ENCODE results near the gene CAPNS2. TPM values are rescaled to one million over a fixed set of nuclear protein-coding genes. Genes with fewer than 3 reads are reported as not detected.

The CAPNS2 gene
- total RNA-seq, 1 donor from 2014 or later, result 3.4 TPM

GRCh38 chr16:55575496-55575895 lies 9.0 kb downstream of the CAPNS2 start:
- Mint-ChIP-seq H3K4me1 (ENCODE audit: low read depth, unreplicated experiment) (peaks cover 4% of the 10 kb centered on the region), H3K4me3 (ENCODE audit: unreplicated experiment) (no peak overlapping the region), H3K36me3 (ENCODE audit: low read depth, unreplicated experiment) (peaks cover 10% of the 10 kb centered on the region), H3K27ac (ENCODE audit: unreplicated experiment) (no peak overlapping the region), H3K9me3 (ENCODE audit: unreplicated experiment) (no peaks in the 10 kb centered on the region), H3K27me3 (ENCODE audit: low read depth, unreplicated experiment) (no peaks in the 10 kb centered on the region)
- no peaks in the 10 kb centered on the region for H3K27me3 ChIP-seq (ENCODE audit: insufficient read depth, low read length)
- H2AFZ ChIP-seq (ENCODE audit: low read depth, low read length), result no peak overlapping the region
- H3K9me3 ChIP-seq (ENCODE audit: insufficient read depth, low read depth, low read length), result no peaks in the 10 kb centered on the region
- no peak for FAIRE-seq
- H3K27ac ChIP-seq (ENCODE audit: low read depth, low read length), result no peak overlapping the region
- DNase-seq (ENCODE audit: low read depth), result no peak
- H3K4me3 ChIP-seq (ENCODE audit: insufficient read depth, low read depth, low read length), result no peak overlapping the region
- no peaks in the 10 kb centered on the region for H4K20me1 ChIP-seq (ENCODE audit: insufficient read depth, low read length)
- no peak overlapping the region for H3K9ac ChIP-seq (ENCODE audit: low read length)
- peaks cover 28% of the 10 kb centered on the region for H3K36me3 ChIP-seq (ENCODE audit: insufficient read depth, low read length)
- TF ChIP-seq CTCF (IDR thresholded peaks at IDR 0.05; ENCODE audit: insufficient read depth, low read depth, low read length), result no peak
- TF ChIP-seq EZH2 (IDR thresholded peaks at IDR 0.05; ENCODE audit: insufficient read depth, low read length), result no peak
- H3K79me2 ChIP-seq (ENCODE audit: insufficient read depth, low read length), result no peaks in the 10 kb centered on the region
- H3K4me1 ChIP-seq (ENCODE audit: insufficient read depth, low read length), result no peaks in the 10 kb centered on the region
- H3K4me2 ChIP-seq (ENCODE audit: low read length), result no peak overlapping the region

- no peak overlapping the region for H2AFZ ChIP-seq (ENCODE audit: low read depth, low read length)
- no peaks in the 10 kb centered on the region for H3K4me1 ChIP-seq (ENCODE audit: insufficient read depth, low read length)
- Mint-ChIP-seq H3K36me3 (ENCODE audit: low read depth, unreplicated experiment) (peaks cover 10% of the 10 kb centered on the region), H3K4me1 (ENCODE audit: low read depth, unreplicated experiment) (peaks cover 1% of the 10 kb centered on the region), H3K9me3 (ENCODE audit: unreplicated experiment) (no peaks in the 10 kb centered on the region), H3K27ac (ENCODE audit: unreplicated experiment) (no peak overlapping the region), H3K4me3 (ENCODE audit: unreplicated experiment) (no peak overlapping the region), H3K27me3 (ENCODE audit: low read depth, unreplicated experiment) (no peaks in the 10 kb centered on the region)
- no peak overlapping the region for H3K4me3 ChIP-seq (ENCODE audit: insufficient read depth, low read depth, low read length)
- peaks cover 36% of the 10 kb centered on the region for H3K36me3 ChIP-seq (ENCODE audit: insufficient read depth, low read length)
- no peak overlapping the region for H3K9ac ChIP-seq (ENCODE audit: low read length)
- H3K27ac ChIP-seq (ENCODE audit: low read depth, low read length), result no peak overlapping the region
- H4K20me1 ChIP-seq (ENCODE audit: insufficient read depth, low read length), result no peaks in the 10 kb centered on the region
- H3K79me2 ChIP-seq (ENCODE audit: insufficient read depth, low read length), result no peaks in the 10 kb centered on the region
- TF ChIP-seq CTCF (IDR thresholded peaks at IDR 0.05; ENCODE audit: insufficient read depth, low read depth, low read length) (no peak), EZH2 (IDR thresholded peaks at IDR 0.05; ENCODE audit: insufficient read depth, low read length) (no peak)
- H3K27me3 ChIP-seq (ENCODE audit: insufficient read depth, low read length), result no peaks in the 10 kb centered on the region
- no peaks in the 10 kb centered on the region for H3K9me3 ChIP-seq (ENCODE audit: insufficient read depth, low read depth, low read length)
- H3K4me2 ChIP-seq (ENCODE audit: low read length), result no peak overlapping the region
- FAIRE-seq, result no peak
- DNase-seq (ENCODE audit: low read depth), result no peak
Observed at GRCh38 chr16:55576384-55576783, 9.9 kb downstream of the CAPNS2 start.

GRCh38 chr16:55577887-55578286 lies 11.4 kb downstream of the CAPNS2 start:
- Mint-ChIP-seq H3K4me1 (ENCODE audit: low read depth, unreplicated experiment) (no peaks in the 10 kb centered on the region), H3K4me3 (ENCODE audit: unreplicated experiment) (no peak overlapping the region), H3K27me3 (ENCODE audit: low read depth, unreplicated experiment) (no peaks in the 10 kb centered on the region), H3K27ac (ENCODE audit: unreplicated experiment) (no peak overlapping the region), H3K36me3 (ENCODE audit: low read depth, unreplicated experiment) (peaks cover 11% of the 10 kb centered on the region), H3K9me3 (ENCODE audit: unreplicated experiment) (no peaks in the 10 kb centered on the region)
- FAIRE-seq (no peak), DNase-seq (ENCODE audit: low read depth) (no peak)
- Histone ChIP-seq H3K4me3 (ENCODE audit: insufficient read depth, low read depth, low read length) (no peak overlapping the region), H3K27ac (ENCODE audit: low read depth, low read length) (no peak overlapping the region), H2AFZ (ENCODE audit: low read depth, low read length) (no peak overlapping the region), H3K9ac (ENCODE audit: low read length) (no peak overlapping the region), H3K4me2 (ENCODE audit: low read length) (no peak overlapping the region), H3K27me3 (ENCODE audit: insufficient read depth, low read length) (no peaks in the 10 kb centered on the region), H3K9me3 (ENCODE audit: insufficient read depth, low read depth, low read length) (no peaks in the 10 kb centered on the region), H3K36me3 (ENCODE audit: insufficient read depth, low read length) (peaks cover 38% of the 10 kb centered on the region), H3K4me1 (ENCODE audit: insufficient read depth, low read length) (no peaks in the 10 kb centered on the region), H3K79me2 (ENCODE audit: insufficient read depth, low read length) (no peaks in the 10 kb centered on the region), H4K20me1 (ENCODE audit: insufficient read depth, low read length) (no peaks in the 10 kb centered on the region)
- no peak for TF ChIP-seq EZH2 (IDR thresholded peaks at IDR 0.05; ENCODE audit: insufficient read depth, low read length)
